NCI-H1105 treated with DMSO at 0.1 percent for 48 hours (cell line): ENCODE results near the gene CORO7.

Experiments
- DNase-seq: peaks from one replicate; lab custom pipeline; 2025; lab: John Stamatoyannopoulos, UW

Gene CORO7

DNA sequence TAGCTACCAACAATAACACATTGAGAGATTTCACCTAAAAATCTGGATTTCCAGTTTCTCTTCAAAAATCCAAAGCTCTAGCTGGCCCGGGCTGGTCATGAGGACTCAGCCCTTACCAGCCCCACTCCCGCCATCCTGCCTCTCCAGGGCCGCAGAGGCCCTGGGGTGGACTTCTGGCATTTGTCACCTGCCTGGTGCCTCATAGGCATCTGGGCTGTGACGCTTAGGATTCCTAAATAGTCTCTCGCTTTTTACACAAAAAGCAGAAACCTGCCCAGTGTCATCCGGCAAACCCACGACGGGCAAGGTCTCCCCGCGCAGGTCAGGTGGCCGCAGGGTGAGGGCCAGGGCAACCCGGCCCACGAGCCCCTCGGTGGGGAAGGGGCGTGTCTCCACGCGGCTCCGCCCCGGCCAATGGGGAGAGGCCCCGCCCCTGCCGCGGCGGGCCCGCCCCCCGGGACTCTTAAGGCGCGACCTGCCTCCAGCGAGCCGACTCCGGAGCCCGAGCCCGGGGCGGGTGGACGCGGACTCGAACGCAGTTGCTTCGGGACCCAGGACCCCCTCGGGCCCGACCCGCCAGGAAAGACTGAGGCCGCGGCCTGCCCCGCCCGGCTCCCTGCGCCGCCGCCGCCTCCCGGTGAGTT is 44.9 kb downstream of the CORO7 start, which contains the start of gene VASN:
Gene VASN, plus strand, starts transcription at position 492 of the 644 bp plus-strand sequence. CDS start 9,030 bp downstream, outside the sequence.
- DNase-seq = no peak

DNA sequence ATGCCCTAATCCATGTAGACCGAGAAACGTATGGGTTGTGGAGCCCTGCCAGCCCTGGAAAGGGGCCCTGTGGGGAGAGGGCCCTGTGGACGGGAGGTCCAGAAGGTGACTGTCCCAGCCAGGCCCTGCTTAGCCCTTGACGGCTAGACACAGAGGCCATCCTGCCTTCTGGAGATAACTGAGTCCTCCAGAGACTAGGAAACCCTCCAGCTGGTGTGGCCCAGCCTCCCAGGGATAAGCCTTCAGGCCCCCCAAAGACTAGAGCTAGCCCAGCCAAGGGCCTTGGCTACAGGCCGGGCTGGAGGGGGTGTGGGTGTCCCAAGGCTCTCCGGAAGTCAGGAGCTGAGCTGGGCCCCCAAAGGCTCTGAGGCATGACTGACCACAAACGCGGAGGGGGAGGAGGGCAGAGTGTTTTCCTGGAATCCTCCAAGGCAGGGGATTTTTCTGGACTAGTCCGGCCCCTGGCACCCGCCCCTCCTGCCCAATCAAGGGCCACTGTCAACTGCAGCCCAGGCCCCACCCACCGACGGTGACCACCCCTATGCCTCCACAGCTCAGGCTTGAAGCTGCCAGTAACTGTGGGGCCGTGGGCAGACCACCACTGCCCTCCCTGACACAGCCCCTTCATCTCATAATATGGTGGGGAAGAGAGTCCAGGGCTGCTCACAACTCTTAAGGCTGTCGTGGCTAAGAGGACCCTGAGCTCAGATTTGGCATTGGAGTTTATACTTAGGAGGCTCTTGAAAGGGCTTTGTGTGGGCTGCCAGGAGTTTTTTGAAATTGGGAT is 45.6 kb downstream of the CORO7 start:
- DNase-seq = no peak

GRCh38 chr16:4370151-4370550 is 46.2 kb downstream of the CORO7 start:
- DNase-seq = no peak

- no peak for DNase-seq
These were observed 47.2 kb downstream of the CORO7 start for GRCh38 chr16:4369007-4369733.

DNA sequence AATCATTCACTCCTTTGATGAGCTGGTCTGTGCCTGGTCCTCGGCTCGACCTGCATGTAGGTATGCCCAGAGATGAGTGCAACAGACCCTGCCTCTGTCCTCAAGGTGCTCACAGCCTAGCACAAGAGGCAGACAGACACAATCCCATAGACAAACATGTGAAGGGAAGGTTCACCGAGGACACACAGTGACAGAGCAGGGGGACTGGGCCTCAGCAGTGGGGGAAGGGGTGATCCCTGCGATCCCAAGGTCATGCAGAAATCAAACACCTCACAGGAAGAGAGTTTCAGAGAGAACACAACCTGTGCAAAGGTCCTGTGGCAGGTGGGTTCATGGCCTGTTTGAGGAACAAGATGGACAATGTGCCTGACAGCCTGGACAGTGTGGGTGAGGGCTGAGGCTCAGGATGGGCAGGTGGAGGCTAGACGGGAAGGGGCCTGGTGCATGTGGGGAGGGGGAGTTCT is 49.0 kb downstream of the CORO7 start:
- no peak for DNase-seq

- DNase-seq = no peak
These were observed 50.4 kb downstream of the CORO7 start for GRCh38 chr16:4366016-4366415.

GRCh38 chr16:4365615-4366014 is 50.8 kb downstream of the CORO7 start:
- no peak for DNase-seq

GRCh38 chr16:4365014-4365406 is 51.4 kb downstream of the CORO7 start:
- DNase-seq = no peak

DNA sequence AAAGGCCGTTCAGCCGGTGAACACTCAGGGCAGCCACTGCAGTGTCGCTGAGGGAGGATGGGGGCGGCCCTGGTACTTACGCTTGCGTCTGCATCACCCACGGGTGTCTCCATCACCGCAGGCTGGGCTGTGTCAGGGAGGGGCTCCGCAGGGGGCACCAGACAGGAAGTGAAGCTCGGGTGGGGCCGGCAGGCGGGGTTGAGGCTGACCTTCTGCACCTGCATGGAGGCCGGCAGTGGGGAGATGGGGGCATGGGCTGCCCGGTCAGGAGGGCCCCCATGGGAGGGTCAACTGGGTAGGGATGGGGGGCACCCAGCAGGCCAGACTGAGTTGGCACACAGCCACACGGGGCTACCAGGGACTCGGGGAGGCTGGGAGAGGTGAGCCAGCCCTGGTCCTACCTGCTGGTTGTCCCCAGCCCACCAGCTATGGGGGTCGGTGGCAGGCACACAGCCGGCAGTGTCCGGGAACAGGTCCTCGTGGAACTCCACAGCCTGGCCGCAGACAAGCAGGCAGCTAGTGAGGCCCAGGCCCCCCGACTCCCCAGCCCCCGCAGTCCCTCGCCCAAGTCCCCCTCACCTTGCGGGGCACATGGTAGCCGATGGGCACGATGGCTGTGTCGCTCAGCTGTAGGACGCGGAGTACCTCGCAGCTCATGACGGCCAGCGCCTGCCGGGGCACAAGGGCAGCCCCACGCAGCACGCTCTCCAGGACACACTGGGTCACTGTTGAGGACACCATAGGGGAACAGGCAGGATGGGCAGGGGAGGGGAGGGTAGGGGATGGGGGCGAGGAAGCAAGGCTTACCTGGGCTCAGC is 52.0 kb downstream of the CORO7 start:
- DNase-seq = no peak

- DNase-seq = no peak
These were observed 53.8 kb downstream of the CORO7 start for GRCh38 chr16:4362476-4363135.

- DNase-seq = no peak
These were observed 54.5 kb downstream of the CORO7 start for GRCh38 chr16:4361944-4362311.

GRCh38 chr16:4361033-4361943 is 55.1 kb downstream of the CORO7 start:
- no peak for DNase-seq

DNA sequence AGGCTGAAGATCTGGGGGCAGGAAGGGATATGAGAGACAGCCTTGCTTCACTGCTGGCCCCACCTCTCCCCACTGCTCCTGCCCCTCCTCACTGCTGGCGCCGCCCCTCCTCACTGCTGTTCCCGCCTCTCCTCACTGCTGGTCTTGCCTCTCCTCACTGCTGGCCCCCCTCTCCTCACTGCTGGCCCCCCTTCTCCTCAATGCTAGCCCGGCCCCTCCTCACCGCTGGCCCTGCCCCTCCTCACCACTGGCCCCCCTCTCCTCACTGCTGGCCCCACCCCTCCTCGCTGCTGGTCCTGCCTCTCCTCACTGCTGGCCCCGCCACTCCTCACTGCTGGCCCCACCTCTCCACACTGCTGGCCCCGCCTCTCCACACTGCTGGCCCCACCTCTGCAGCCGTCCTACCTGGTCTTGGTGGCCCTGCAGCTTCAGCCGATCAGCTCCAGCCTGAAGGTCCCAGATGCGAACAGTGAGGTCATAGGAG is 55.8 kb downstream of the CORO7 start:
- DNase-seq = no peak

GRCh38 chr16:4359914-4360313 is 56.5 kb downstream of the CORO7 start:
- DNase-seq = no peak

- DNase-seq = no peak
These were observed 57.4 kb downstream of the CORO7 start for GRCh38 chr16:4358831-4359561.

- no peak for DNase-seq
These were observed 58.2 kb downstream of the CORO7 start for GRCh38 chr16:4358236-4358635.

DNA sequence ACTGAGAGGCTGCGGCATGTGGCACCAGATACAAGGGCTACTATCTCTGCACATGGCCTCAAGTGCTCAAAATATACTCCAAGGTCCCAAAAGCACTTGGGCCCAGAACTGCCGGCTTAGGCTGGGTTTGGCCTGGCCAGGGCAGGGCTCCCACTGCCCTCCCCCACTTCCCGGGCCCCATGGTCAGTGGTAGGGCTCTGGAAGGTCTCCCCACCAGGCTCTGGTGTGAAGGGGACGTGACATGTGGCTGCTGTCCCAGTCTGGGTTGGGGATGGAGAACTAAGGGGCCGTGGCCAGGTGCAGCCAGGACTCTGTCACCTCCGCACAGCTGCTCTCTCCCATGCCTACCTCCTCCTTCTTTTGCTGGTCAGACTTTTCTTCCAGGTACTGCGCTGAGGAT is 59.6 kb downstream of the CORO7 start:
- no peak for DNase-seq

DNA sequence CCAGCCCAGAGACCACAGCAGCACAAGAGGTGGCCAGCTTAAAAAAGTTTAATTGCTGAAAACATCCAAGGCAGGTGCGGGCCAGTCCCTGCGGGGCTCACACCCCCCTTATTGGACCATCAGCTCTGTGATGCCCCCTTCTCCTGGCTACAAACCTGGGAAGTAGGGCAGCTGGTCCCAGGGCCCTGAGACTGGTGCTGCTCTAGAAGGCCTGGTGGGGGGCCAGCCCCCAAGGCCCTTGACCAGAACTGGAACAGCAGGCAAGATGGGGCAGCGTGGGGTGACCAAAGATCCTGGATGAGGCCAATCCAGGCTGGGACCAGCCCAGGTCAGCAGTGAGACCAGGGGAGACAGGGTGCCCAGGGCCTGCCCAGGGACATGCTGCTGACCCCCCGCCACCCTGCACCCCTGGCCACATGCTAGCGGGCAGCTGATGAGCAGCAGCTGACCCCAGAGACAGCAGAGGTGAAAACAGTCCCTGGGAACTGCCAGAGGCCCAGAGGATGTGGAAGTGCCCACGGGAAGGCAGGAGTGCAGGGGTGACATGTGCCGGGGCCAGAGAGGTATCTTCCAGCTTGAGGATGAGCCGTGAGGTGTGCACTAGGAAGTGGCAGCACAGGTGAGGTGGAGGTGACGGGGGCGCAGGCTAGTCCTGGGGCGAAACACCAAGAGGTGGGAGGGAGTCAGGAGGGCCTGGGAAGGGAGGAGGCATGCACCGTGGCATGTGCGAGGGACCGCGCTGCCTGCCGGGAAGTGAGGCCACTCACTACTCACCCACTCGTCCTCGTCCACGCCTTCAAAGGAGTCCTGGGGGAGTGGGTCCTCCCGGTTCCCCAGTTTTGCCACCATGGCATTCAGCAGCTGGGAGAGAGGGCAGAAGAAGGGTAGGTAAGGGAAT is 61.6 kb downstream of the CORO7 start:
- no peak for DNase-seq
